GM18505 (cell line): ENCODE data around the gene MSH5.

ENCODE experiments used
- ATAC-seq: cut with Tn5 transposase; IDR thresholded peaks from one replicate; pipeline ENCODE4 v1.9.1; 2021; ENCODE audit not compliant: unreplicated experiment
- POLR2A ChIP-seq: IDR thresholded peaks from 4 replicates; pipeline ENCODE4 v1.6.1; 2011; ENCODE audit warnings: borderline replicate concordance; ENCODE audit not compliant: insufficient read depth, insufficient read length; ENCODE audit errors: extremely low read depth

The MSH5 gene

GRCh38 chr6:31719001-31719400, 20.8 kb upstream of the MSH5 start:
- TF ChIP-seq POLR2A = no peak
- ATAC-seq = no peak

- no peak for TF ChIP-seq POLR2A
Measured at GRCh38 chr6:31720196-31720770, 19.5 kb upstream of the MSH5 start.

GRCh38 chr6:31721351-31722020, 18.3 kb upstream of the MSH5 start, which contains the start of gene LY6G6C:
LY6G6C (minus strand) TSS chr6:31721746; CDS start chr6:31721679, 67 bp downstream.
- no peak for ATAC-seq
- TF ChIP-seq POLR2A = no peak

More at GRCh38 chr6:31720196-31720770, 19.5 kb upstream of the MSH5 start:
- no peak for ATAC-seq

DNA sequence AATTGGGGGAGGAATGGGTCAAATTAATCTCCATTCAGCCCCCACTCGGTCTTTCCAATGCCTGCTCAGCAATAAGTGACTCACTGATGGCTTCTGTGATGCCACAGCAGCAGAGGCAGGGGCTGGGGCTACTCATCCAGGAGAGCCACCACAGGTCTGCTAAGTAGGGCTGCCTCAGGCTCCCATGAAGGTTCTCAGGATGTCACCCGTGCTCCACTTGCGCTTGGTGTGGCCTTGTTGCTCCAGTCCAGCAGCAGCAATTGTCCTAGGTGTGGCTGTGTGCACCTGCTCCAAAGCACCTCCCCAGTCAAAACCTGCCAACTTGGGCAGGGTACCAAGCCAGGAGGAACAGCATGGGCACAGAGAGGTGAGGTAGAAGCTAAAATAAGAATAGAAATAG, 17.6 kb upstream of the MSH5 start:
- TF ChIP-seq POLR2A = no peak
- no peak for ATAC-seq

GRCh38 chr6:31723245-31723979, 16.4 kb upstream of the MSH5 start, which contains the start of gene MPIG6B:
MPIG6B (plus strand) TSS chr6:31723373; CDS start chr6:31723384, 11 bp downstream.
- no peak for TF ChIP-seq POLR2A
- ATAC-seq = no peak

GRCh38 chr6:31723980-31724691, 15.7 kb upstream of the MSH5 start:
- no peak for TF ChIP-seq POLR2A
- ATAC-seq = no peak

DNA sequence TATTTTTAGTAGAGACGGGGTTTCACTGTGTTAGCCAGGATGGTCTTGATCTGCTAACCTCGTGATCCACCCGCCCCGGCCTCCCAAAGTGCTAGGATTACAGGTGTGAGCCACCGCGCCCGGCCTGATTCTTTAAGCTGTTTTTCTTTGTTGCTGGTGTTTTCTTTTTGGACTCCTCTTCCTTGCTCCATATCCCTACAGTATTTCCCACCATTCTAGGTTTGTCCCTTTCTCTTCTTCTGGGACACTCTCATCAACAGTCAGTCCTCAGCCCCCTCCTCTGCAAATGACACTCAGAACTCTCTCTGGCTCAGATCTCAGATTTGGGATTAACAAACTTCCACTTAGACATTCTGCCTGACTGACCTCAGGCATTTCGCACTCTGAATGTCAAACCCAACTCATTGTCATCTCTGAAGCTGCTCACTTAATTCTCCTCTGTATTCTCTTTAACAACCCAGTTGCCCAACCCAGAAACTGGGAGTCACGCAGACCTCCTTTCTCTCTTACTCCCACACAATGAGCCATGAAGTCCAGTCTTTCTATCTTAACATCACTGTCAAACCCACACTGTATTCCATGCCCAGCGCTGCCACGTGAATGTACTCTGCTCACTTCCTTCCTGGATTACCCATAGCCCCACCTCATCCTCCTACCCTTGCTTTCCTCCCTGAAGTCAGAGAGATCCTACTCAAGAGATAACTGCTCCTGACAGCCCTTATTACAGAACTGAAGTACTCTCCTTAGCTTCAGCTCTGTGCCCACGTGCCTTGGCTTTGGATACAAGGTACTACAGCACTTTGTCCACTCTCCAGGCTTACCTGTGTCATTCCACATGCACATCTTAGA, 14.1 kb upstream of the MSH5 start:
- no peak for ATAC-seq

GRCh38 chr6:31727034-31727716, 12.6 kb upstream of the MSH5 start:
- ATAC-seq = peak; percentile 7
- TF ChIP-seq POLR2A = peak; percentile 51

More for the DNA sequence above, 14.1 kb upstream of the MSH5 start:
- TF ChIP-seq POLR2A = no peak

GRCh38 chr6:31727717-31728671, 11.8 kb upstream of the MSH5 start:
- ATAC-seq = peak; percentile 57
- TF ChIP-seq POLR2A = no peak

DNA sequence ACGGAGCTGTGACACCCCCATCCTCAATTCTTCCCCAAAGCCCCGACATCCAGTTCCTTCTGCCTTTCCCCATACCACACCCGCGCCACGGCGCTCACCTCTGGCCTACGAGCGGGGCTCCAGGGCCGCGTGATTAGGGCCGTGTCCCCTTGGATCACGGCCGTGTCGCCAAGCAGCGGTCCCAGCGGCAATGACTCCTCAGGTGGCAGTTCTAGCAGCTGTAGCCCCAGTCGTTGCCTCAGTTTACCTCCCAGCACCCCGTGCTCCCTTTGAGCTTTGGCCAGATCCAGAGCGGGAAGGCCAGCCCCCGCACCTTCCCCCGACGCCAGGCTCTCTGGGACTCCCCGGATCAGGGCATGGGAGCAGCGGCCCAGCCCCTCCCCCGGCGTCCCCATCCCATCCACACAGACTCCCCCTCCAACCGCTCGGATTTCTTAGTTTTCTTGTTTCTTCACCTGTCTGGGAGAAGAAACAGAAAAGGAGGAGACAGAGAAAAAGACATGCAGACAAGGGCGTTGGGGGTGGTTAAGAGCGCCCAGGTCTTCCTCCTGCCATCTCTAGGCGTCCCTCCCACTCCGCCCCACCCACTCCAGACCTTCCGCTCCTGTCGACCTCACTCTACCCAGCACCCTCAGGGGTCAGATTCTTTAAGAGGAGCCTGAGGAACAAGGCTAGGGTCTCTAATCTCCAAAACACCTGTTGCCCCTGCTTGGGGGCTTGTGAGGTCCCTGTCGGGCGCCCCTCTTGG, 10.9 kb upstream of the MSH5 start, which contains the start of gene DDAH2:
Gene DDAH2 (minus strand): TSS at position 533 of the 748 bp plus-strand sequence. CDS start 138 bp downstream, at position 395.
- ATAC-seq = no peak
- TF ChIP-seq POLR2A = no peak

DNA sequence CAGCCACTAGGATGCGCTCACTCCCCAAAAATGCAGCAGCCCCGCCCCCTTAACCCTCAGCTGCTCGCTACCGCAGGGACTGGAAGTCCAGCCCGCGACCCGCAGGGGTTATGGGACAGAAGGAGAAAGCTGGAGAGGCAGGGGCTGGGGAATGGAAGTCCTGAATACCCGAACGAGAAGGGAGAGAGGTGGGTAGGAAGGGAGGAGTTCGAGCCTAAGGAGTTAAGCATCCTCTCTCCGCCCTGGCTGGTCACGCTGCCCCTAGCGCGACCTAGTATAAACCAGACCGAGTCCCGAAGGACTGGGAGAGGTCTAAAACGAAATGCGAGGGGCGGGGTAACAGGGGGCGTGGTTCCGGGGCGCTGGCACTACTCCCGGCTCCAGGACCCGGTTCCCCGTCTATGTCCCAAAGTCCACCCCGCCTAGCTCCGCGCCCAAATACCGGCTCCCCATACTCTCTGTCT, 10.3 kb upstream of the MSH5 start:
- ATAC-seq = no peak
- TF ChIP-seq POLR2A = no peak
